HEK293 (cell line): Measurements from ENCODE around the gene PIK3IP1.

Experiments
- GLIS2 ChIP-seq: fragments of 450-650 bp; formaldehyde crosslinking; IDR thresholded peaks from 2 replicates; pipeline ENCODE4 v1.5.1; 2016; ENCODE audit warnings: missing biosample characterization, missing genetic modification characterization
- TCF7L2 ChIP-seq: IDR thresholded peaks from 2 replicates; pipeline ENCODE4 v1.6.1; 2011; ENCODE audit warnings: low read depth, mild to moderate bottlenecking, inconsistent platforms, low read length, moderate library complexity, borderline replicate concordance
- ZNF19 ChIP-seq: fragments of 450-650 bp; formaldehyde crosslinking; IDR thresholded peaks from 2 replicates; pipeline ENCODE4; 2016; ENCODE audit warnings: missing biosample characterization, missing genetic modification characterization, low read depth
- ZNF530 ChIP-seq: fragments of 450-650 bp; formaldehyde crosslinking; IDR thresholded peaks from 2 replicates; pipeline ENCODE4 v1.5.1; 2016; ENCODE audit warnings: low read depth, missing biosample characterization, missing genetic modification characterization
- ZNF707 ChIP-seq: fragments of 450-650 bp; formaldehyde crosslinking; IDR thresholded peaks from 2 replicates; pipeline ENCODE4 v1.5.1; 2016; ENCODE audit warnings: missing biosample characterization, missing genetic modification characterization
- ZNF785 ChIP-seq: fragments of 450-650 bp; formaldehyde crosslinking; IDR thresholded peaks from 2 replicates; pipeline ENCODE4 v1.5.1; 2016; ENCODE audit warnings: missing biosample characterization, missing genetic modification characterization
- TF ChIP-seq, protein P1 (sequence below): fragments of 450-650 bp; formaldehyde crosslinking; IDR thresholded peaks from 2 replicates; pipeline ENCODE4 v1.5.1; 2016; ENCODE audit warnings: missing biosample characterization, missing genetic modification characterization
- TF ChIP-seq, protein P2 (sequence below): fragments of 450-650 bp; formaldehyde crosslinking; IDR thresholded peaks from 2 replicates; pipeline ENCODE4 v1.5.1; 2016; ENCODE audit warnings: missing biosample characterization, missing genetic modification characterization
- TF ChIP-seq, protein P3 (sequence below): fragments of 450-650 bp; formaldehyde crosslinking; IDR thresholded peaks from 2 replicates; pipeline ENCODE4 v1.5.1; 2017; ENCODE audit warnings: missing biosample characterization, mild to moderate bottlenecking, missing genetic modification characterization, moderate library complexity
- TF ChIP-seq, protein P4 (sequence below): fragments of 450-650 bp; formaldehyde crosslinking; IDR thresholded peaks from 2 replicates; pipeline ENCODE4 v1.5.1; 2016; ENCODE audit warnings: missing biosample characterization, missing genetic modification characterization
- TF ChIP-seq, protein P5 (sequence below): fragments of 450-650 bp; formaldehyde crosslinking; optimal IDR thresholded peaks from 2 replicates; pipeline ENCODE3; 2016; ENCODE audit warnings: missing biosample characterization, mild to moderate bottlenecking, missing genetic modification characterization
- TF ChIP-seq, protein P6 (sequence below): fragments of 450-650 bp; formaldehyde crosslinking; IDR thresholded peaks from 2 replicates; pipeline ENCODE4 v1.5.1; 2016; ENCODE audit warnings: missing biosample characterization, missing genetic modification characterization, low read depth

DNA sequence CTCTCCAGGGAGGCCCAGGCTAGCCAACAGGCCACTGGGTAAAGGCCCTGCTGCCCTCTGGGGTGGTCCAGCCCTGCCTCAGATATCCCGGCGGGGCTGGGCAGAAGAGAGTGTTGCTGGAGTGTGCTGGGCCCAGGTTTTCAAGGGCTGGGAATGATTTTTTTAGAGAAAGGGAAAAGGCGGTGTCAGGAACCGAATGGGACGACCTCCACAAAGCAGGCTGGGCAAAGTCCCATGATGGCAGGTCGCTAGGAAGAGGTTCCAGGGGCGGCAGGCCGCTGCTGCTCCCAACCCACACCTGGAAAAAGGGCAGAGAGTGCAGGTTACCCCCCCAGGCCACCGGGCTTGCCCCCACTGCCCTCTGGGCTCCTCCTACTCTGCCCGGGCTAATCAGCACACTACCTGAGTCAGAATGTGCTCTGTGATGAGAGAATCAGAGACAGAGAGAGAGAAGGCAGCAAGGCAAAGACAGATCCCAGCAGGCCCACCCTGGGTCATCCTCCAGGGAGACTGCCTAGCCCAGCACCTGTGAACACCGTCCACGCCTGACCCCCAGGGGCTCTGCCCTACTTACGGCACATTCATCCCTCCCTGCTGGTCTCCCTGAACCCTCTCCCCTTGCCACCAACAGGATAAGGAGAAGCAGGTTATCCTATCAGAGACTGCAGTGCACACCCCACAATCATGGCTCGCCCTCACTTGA, 49.2 kb upstream of the PIK3IP1 start:
- TF ChIP-seq, protein P1, sequence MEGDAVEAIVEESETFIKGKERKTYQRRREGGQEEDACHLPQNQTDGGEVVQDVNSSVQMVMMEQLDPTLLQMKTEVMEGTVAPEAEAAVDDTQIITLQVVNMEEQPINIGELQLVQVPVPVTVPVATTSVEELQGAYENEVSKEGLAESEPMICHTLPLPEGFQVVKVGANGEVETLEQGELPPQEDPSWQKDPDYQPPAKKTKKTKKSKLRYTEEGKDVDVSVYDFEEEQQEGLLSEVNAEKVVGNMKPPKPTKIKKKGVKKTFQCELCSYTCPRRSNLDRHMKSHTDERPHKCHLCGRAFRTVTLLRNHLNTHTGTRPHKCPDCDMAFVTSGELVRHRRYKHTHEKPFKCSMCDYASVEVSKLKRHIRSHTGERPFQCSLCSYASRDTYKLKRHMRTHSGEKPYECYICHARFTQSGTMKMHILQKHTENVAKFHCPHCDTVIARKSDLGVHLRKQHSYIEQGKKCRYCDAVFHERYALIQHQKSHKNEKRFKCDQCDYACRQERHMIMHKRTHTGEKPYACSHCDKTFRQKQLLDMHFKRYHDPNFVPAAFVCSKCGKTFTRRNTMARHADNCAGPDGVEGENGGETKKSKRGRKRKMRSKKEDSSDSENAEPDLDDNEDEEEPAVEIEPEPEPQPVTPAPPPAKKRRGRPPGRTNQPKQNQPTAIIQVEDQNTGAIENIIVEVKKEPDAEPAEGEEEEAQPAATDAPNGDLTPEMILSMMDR (tag by site-specific recombination), result no peak
- TF ChIP-seq ZNF530 (tag by site-specific recombination) (no peak), ZNF707 (tag by site-specific recombination) (no peak), ZNF19 (no peak), ZNF785 (no peak), TCF7L2 (no peak), GLIS2 (no peak; the same call in 1 of the 2 replicates)
- TF ChIP-seq, protein P2, sequence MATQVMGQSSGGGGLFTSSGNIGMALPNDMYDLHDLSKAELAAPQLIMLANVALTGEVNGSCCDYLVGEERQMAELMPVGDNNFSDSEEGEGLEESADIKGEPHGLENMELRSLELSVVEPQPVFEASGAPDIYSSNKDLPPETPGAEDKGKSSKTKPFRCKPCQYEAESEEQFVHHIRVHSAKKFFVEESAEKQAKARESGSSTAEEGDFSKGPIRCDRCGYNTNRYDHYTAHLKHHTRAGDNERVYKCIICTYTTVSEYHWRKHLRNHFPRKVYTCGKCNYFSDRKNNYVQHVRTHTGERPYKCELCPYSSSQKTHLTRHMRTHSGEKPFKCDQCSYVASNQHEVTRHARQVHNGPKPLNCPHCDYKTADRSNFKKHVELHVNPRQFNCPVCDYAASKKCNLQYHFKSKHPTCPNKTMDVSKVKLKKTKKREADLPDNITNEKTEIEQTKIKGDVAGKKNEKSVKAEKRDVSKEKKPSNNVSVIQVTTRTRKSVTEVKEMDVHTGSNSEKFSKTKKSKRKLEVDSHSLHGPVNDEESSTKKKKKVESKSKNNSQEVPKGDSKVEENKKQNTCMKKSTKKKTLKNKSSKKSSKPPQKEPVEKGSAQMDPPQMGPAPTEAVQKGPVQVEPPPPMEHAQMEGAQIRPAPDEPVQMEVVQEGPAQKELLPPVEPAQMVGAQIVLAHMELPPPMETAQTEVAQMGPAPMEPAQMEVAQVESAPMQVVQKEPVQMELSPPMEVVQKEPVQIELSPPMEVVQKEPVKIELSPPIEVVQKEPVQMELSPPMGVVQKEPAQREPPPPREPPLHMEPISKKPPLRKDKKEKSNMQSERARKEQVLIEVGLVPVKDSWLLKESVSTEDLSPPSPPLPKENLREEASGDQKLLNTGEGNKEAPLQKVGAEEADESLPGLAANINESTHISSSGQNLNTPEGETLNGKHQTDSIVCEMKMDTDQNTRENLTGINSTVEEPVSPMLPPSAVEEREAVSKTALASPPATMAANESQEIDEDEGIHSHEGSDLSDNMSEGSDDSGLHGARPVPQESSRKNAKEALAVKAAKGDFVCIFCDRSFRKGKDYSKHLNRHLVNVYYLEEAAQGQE (tag by site-specific recombination), result no peak
- TF ChIP-seq, protein P3, sequence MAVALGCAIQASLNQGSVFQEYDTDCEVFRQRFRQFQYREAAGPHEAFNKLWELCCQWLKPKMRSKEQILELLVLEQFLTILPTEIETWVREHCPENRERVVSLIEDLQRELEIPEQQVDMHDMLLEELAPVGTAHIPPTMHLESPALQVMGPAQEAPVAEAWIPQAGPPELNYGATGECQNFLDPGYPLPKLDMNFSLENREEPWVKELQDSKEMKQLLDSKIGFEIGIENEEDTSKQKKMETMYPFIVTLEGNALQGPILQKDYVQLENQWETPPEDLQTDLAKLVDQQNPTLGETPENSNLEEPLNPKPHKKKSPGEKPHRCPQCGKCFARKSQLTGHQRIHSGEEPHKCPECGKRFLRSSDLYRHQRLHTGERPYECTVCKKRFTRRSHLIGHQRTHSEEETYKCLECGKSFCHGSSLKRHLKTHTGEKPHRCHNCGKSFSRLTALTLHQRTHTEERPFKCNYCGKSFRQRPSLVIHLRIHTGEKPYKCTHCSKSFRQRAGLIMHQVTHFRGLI, result peak; percentile 80
- TF ChIP-seq, protein P4, sequence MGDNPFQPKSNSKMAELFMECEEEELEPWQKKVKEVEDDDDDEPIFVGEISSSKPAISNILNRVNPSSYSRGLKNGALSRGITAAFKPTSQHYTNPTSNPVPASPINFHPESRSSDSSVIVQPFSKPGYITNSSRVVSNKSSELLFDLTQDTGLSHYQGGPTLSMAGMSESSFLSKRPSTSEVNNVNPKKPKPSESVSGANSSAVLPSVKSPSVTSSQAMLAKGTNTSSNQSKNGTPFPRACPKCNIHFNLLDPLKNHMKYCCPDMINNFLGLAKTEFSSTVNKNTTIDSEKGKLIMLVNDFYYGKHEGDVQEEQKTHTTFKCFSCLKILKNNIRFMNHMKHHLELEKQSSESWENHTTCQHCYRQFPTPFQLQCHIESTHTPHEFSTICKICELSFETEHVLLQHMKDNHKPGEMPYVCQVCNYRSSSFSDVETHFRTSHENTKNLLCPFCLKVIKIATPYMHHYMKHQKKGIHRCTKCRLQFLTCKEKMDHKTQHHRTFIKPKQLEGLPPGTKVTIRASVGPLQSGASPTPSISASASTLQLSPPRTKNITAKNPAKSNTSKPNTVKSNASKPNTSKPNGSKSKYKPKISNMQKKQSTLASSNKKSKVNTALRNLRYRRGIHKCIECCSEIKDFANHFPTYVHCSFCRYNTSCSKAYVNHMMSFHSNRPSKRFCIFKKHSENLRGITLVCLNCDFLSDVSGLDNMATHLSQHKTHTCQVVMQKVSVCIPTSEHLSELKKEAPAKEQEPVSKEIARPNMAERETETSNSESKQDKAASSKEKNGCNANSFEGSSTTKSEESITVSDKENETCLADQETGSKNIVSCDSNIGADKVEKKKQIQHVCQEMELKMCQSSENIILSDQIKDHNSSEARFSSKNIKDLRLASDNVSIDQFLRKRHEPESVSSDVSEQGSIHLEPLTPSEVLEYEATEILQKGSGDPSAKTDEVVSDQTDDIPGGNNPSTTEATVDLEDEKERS (tag by site-specific recombination), result no peak
- TF ChIP-seq, protein P5, sequence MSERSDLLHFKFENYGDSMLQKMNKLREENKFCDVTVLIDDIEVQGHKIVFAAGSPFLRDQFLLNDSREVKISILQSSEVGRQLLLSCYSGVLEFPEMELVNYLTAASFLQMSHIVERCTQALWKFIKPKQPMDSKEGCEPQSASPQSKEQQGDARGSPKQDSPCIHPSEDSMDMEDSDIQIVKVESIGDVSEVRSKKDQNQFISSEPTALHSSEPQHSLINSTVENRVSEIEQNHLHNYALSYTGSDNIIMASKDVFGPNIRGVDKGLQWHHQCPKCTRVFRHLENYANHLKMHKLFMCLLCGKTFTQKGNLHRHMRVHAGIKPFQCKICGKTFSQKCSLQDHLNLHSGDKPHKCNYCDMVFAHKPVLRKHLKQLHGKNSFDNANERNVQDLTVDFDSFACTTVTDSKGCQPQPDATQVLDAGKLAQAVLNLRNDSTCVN, result no peak
- TF ChIP-seq, protein P6, sequence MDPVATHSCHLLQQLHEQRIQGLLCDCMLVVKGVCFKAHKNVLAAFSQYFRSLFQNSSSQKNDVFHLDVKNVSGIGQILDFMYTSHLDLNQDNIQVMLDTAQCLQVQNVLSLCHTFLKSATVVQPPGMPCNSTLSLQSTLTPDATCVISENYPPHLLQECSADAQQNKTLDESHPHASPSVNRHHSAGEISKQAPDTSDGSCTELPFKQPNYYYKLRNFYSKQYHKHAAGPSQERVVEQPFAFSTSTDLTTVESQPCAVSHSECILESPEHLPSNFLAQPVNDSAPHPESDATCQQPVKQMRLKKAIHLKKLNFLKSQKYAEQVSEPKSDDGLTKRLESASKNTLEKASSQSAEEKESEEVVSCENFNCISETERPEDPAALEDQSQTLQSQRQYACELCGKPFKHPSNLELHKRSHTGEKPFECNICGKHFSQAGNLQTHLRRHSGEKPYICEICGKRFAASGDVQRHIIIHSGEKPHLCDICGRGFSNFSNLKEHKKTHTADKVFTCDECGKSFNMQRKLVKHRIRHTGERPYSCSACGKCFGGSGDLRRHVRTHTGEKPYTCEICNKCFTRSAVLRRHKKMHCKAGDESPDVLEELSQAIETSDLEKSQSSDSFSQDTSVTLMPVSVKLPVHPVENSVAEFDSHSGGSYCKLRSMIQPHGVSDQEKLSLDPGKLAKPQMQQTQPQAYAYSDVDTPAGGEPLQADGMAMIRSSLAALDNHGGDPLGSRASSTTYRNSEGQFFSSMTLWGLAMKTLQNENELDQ (tag by site-specific recombination), result no peak
